Ascending aorta (tissue), 2 donors: ENCODE results near the gene OGDH. TPM values are rescaled to one million over a fixed set of nuclear protein-coding genes. Genes with fewer than 3 reads are reported as not detected.

ENCODE experiments used
- DNase-seq, 2 donors: peaks; one replicate each; pipeline ENCODE4 v3.0.0-alpha.2; 2019; ENCODE audit warnings: low spot score in 2 of 2
- H3K27ac ChIP-seq, 2 donors: fragments of 200-600 bp; sonication (generic); one replicate each; pipeline ENCODE4 v1.5.1; 2016 to 2017; ENCODE audit warnings: mild to moderate bottlenecking in 1 of 2
- H3K27me3 ChIP-seq: fragments of 200-600 bp; sonication (generic); one replicate; pipeline ENCODE4 v1.5.1; 2017
- H3K36me3 ChIP-seq, 2 donors: fragments of 200-600 bp; sonication (generic); one replicate each; pipeline ENCODE4 v1.5.1; 2016
- H3K4me1 ChIP-seq, 2 donors: fragments of 200-600 bp; sonication (generic); one replicate each; pipeline ENCODE4 v1.5.1; 2016 to 2017; ENCODE audit warnings: mild to moderate bottlenecking in 1 of 2
- H3K4me3 ChIP-seq, 2 donors: fragments of 200-600 bp; sonication (generic); one replicate each; pipeline ENCODE4 v1.5.1; 2016 to 2017; ENCODE audit warnings: mild to moderate bottlenecking in 1 of 2
- H3K9me3 ChIP-seq, 2 donors: fragments of 200-600 bp; sonication (generic); one replicate each; pipeline ENCODE4 v1.5.1; 2016
- intact Hi-C: fragments of 100-400 bp; cut with DNase I; formaldehyde crosslinking; loops from one replicate; pipeline ENCODE4 v1.15.1; 2023
- total RNA-seq: library from RNA; depleted of rRNA; stranded (reverse); fragments of >200 nt; gene quantifications from one replicate; pipeline ENCODE4 v1.1.0, GENCODE V29; 2016
- TF ChIP-seq, protein P1 (sequence below), 3 experiments: fragments of 200-600 bp in 2 of 3; fragments of 450-650 bp in 1 of 3; sonication (generic) in 2 of 3; IDR thresholded peaks; one replicate each; pipeline ENCODE4 v1.5.1; 2016 to 2019; ENCODE audit warnings: antibody characterized with exemption in 3 of 3, mild to moderate bottlenecking in 1 of 3, moderate library complexity in 1 of 3

OGDH gene
- total RNA-seq, 1 donor from 2014 or later: 117 TPM

DNA sequence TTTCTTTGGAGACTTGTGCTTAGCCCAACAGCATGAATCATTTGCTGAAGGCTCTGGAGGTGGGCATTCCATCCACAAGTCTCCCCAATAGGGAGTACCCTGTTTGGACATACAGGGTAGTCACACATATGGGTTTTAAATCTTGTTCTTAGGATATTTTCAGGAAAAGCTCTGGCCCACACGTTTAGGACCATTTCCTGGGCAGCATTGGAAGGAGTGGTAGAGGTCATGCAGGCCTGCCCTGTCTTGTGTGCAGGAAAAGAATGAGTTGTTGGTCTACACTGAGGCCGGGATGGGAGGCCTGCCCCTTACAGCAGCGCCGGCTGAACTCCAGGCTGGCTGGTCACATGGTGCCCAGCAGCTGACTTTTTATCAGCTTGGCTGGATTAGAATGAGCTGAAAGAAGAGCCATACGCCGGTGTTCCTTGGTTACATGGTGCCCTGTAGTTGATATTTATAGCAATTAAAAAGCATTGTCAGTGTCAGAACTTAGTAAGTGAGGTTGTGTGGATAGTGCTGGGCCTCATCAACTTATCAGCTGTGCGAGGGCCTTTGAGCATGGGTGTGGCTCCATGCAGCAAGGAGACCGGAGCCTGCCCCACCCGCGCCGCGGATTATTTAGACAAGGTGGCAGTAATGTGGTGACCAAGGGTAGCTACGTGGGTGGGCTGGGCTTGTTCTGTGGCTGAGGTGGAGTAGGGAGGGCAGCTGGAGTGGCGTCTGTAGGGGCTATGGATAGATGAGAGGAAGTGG, 28.6 kb downstream of the OGDH start:
- TF ChIP-seq, protein P1, sequence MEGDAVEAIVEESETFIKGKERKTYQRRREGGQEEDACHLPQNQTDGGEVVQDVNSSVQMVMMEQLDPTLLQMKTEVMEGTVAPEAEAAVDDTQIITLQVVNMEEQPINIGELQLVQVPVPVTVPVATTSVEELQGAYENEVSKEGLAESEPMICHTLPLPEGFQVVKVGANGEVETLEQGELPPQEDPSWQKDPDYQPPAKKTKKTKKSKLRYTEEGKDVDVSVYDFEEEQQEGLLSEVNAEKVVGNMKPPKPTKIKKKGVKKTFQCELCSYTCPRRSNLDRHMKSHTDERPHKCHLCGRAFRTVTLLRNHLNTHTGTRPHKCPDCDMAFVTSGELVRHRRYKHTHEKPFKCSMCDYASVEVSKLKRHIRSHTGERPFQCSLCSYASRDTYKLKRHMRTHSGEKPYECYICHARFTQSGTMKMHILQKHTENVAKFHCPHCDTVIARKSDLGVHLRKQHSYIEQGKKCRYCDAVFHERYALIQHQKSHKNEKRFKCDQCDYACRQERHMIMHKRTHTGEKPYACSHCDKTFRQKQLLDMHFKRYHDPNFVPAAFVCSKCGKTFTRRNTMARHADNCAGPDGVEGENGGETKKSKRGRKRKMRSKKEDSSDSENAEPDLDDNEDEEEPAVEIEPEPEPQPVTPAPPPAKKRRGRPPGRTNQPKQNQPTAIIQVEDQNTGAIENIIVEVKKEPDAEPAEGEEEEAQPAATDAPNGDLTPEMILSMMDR (IDR thresholded peaks at IDR 0.05): no peak
- DNase-seq: no peak
- Histone ChIP-seq H3K9me3 (no peaks in the 10 kb centered on the region), H3K4me3 (no peak overlapping the region), H3K27me3 (no peaks in the 10 kb centered on the region), H3K36me3 (no peaks in the 10 kb centered on the region), H3K27ac (peak overlapping the region; percentile 84 to 90), H3K4me1 (peaks cover 15 to 41% of the 10 kb centered on the region in 2 donors)
- intact Hi-C loops: loop anchor here (2.0 kb wide), 1 partner anchor 162 kb away; the partner anchor contains the start of gene PPIA

DNA sequence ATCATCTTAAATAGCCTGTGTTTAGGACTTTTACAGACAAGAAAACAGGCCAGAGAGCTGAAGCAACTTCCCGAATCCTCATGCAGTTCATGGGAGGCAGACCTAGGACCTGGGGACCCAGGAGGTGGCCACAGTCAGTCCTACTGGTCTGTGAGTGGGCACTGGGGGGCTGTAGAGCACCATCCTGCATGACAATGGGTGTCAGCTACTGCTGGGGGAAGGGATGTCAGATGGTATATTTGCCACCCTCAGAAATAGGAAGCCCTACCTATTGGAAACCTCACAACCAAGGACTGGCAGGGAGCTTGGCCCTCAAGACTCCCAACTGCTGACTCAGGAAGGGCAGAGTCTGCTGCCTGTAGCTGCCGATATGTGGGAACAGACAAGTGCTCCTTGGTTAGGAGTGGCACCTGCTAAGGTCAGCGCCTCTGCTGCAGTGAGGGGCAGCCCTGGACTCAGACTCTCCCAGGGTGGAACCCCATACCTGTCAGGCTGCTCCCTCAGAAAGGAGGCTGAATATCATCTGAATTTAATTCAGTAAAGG, 29.7 kb downstream of the OGDH start:
- no peaks in the 10 kb centered on the region for H3K9me3 ChIP-seq
- no peaks in the 10 kb centered on the region for H3K27me3 ChIP-seq
- TF ChIP-seq, protein P1 (IDR thresholded peaks at IDR 0.05): no peak
- intact Hi-C loops: no loop called here
- no peaks in the 10 kb centered on the region for H3K36me3 ChIP-seq
- H3K4me1 ChIP-seq: peaks cover 21 to 48% of the 10 kb centered on the region in 2 donors
- peak overlapping the region; percentile 88 to 90 for H3K27ac ChIP-seq
- no peak overlapping the region for H3K4me3 ChIP-seq
- no peak for DNase-seq

DNA sequence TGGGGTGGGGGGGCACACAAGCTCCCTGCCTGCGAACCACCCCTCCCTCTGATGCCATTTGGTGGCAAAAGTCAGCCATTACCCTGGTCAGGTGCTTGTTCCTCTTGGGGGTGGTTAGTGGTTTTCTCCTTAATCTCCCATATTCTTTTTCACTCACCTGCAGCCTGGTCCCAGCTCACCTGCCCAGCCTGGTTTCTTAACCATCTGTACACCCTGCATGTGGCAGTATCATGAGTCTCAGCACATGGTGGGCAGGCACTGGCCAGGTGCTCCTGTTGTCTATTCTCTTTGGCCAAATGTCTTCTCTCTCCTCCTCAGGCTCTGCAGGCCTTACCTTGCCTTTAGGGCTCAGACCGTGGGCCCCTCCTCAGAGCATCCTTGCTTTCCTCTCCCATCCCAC, 30.5 kb downstream of the OGDH start:
- Histone ChIP-seq H3K27ac (peak overlapping the region; percentile 88 to 89), H3K36me3 (no peaks in the 10 kb centered on the region), H3K4me3 (no peak overlapping the region), H3K9me3 (no peaks in the 10 kb centered on the region), H3K4me1 (peaks cover 21 to 42% of the 10 kb centered on the region in 2 donors), H3K27me3 (no peaks in the 10 kb centered on the region)
- TF ChIP-seq, protein P1 (IDR thresholded peaks at IDR 0.05): no peak
- intact Hi-C loops: no loop called here
- no peak for DNase-seq

DNA sequence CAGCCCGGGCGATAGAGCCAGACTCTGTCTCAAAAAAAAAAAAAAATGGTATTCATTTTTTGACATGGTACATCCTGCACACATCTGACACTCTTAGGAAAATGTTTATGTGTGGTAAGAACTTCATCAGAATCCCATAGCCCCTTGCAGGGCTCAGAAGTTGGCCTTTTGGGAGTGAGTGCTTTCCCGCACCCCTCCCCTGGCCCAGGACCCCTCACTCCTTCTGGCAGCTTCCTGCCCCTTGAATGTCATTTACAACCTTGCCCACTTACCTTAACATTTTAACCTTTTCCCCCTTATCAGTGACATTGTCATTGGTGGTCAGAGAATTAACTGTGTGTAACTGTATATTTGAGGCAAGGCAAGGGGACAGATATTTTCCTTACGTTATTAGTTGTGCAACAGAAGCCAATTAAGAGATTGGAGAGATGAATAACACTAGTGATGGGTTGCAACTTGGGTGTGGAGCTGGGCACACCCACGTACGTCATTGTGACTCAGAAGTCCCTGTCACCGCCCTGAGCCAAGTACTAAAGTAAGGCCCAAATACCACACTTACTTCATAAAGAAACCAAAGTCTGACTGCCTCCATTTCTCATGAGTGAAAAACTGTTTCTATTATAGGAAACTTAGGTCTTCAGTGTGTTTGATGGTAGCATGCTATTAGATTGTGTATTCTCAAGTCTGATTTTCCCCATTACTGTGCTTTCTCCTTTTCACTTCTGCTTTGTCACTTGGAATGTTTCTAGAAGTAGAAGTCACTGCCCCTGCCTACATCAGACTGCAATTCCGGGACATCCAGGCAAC, 31.6 kb downstream of the OGDH start:
- no peaks in the 10 kb centered on the region for H3K27me3 ChIP-seq
- H3K9me3 ChIP-seq: no peaks in the 10 kb centered on the region
- H3K27ac ChIP-seq: peak overlapping the region; percentile 88 to 89
- H3K4me1 ChIP-seq: peaks cover 21 to 40% of the 10 kb centered on the region in 2 donors
- H3K36me3 ChIP-seq: no peaks in the 10 kb centered on the region
- DNase-seq: peak; percentile 49 to 84
- H3K4me3 ChIP-seq: no peak overlapping the region
- intact Hi-C loops: no loop called here
- TF ChIP-seq, protein P1 (IDR thresholded peaks at IDR 0.05): no peak

DNA sequence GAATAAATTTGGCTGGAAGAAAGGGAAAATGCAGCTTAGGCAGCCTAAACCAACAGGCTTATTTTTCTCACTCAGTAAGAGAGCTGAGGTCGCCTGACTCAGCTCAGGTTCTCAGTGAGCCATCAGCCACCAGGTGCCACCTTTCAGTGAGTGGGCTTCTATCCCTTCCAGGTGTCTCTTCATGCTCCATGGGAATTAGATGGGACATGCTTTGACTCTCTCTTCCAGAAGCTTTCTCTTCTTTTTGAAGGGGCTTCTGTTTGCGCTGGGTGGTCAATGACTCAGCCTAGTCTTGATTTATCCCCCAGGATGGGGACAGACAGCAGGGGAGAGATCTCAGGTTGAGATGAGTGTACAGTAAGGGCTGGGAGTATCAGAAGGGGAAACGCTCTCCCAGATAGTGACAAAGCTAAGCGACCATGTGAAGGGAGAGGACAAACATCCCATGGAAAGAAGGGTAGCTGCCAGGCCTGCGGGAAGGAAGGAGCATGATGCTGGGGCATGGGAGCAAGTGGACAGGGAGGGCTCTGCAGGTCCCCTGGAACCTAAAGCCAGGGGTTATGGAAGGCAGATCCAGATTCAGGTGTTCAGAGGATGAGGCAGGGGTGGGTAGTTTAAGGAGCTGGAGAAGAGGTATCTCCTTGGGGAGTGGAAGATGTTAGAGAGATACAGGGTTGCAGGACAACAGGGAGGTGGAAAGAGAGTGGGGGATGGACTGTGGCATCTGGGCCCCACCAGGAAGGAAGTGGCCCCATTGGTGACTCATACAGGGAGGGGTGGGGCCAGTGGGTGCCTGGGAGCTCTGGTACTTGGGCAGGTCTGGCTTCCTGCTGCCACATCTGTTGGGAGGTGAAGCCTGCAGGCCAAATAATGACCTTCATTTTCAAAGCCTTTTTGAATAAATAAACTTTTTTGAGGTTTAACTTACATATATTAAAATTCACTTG, 32.5 kb downstream of the OGDH start:
- Histone ChIP-seq H3K27ac (peak overlapping the region; percentile 88 to 89), H3K9me3 (no peaks in the 10 kb centered on the region), H3K36me3 (no peaks in the 10 kb centered on the region), H3K27me3 (no peaks in the 10 kb centered on the region), H3K4me1 (peaks cover 18 to 35% of the 10 kb centered on the region in 2 donors), H3K4me3 (no peak overlapping the region)
- TF ChIP-seq, protein P1 (IDR thresholded peaks at IDR 0.05): no peak
- peak; percentile 66 to 85 for DNase-seq
- intact Hi-C loops: loop anchor here (1.0 kb wide), 1 partner anchor 33 kb away; the partner anchor contains the start of gene OGDH
